ENCODE data around the gene NDUFS8.

The NDUFS8 gene

GRCh38 chr11:68002938-68003845, 27.3 kb upstream of the NDUFS8 start:
- no peak for DNase-seq (ENCODE audit: low read depth)

GRCh38 chr11:68003846-68004550, 26.5 kb upstream of the NDUFS8 start, which contains the start of gene UNC93B1:
Gene UNC93B1, minus strand, starts transcription at chr11:68004097. Its CDS starts 54 bp downstream, at chr11:68004043.
- DNase-seq (ENCODE audit: low read depth) = peak; percentile 70

GRCh38 chr11:68004551-68005335, 25.7 kb upstream of the NDUFS8 start:
- DNase-seq (ENCODE audit: low read depth) = no peak

- DNase-seq (ENCODE audit: low read depth) = no peak
Measured at GRCh38 chr11:68006606-68007166, 23.8 kb upstream of the NDUFS8 start.

- DNase-seq (ENCODE audit: low read depth) = no peak
Measured at GRCh38 chr11:68007498-68008380, 22.7 kb upstream of the NDUFS8 start.

- no peak for DNase-seq (ENCODE audit: low read depth)
Measured at GRCh38 chr11:68008381-68009337, 21.8 kb upstream of the NDUFS8 start.

GRCh38 chr11:68009391-68010089, 20.9 kb upstream of the NDUFS8 start:
- DNase-seq (ENCODE audit: low read depth) = no peak

- no peak for DNase-seq (ENCODE audit: low read depth)
Measured at GRCh38 chr11:68010090-68011041, 20.1 kb upstream of the NDUFS8 start, which contains the start of gene ALDH3B1. Gene ALDH3B1, plus strand, starts transcription at chr11:68010327. Its CDS starts 4,971 bp downstream, at chr11:68015298.

GRCh38 chr11:68011051-68011943, 19.2 kb upstream of the NDUFS8 start:
- no peak for DNase-seq (ENCODE audit: low read depth)

GRCh38 chr11:68012044-68012842, 18.2 kb upstream of the NDUFS8 start:
- no peak for DNase-seq (ENCODE audit: low read depth)

- no peak for DNase-seq (ENCODE audit: low read depth)
Measured at GRCh38 chr11:68012843-68013610, 17.5 kb upstream of the NDUFS8 start.

GRCh38 chr11:68013611-68014156, 16.8 kb upstream of the NDUFS8 start:
- no peak for DNase-seq (ENCODE audit: low read depth)

GRCh38 chr11:68014157-68014946, 16.1 kb upstream of the NDUFS8 start:
- DNase-seq (ENCODE audit: low read depth) = no peak

- DNase-seq (ENCODE audit: low read depth) = no peak
Measured at GRCh38 chr11:68014947-68015447, 15.5 kb upstream of the NDUFS8 start.
